SU-DHL-6 (cell line): Measurements from ENCODE around the gene EIF4G1.

ENCODE experiments used
- CTCF ChIP-seq: fragments of 200-600 bp; sonication (generic); IDR thresholded peaks from one replicate; pipeline ENCODE4 v1.5.1; 2017; ENCODE audit warnings: antibody characterized with exemption, mild to moderate bottlenecking, low read length, moderate library complexity; ENCODE audit not compliant: insufficient read depth, poor library complexity, severe bottlenecking
- EZH2phosphoT487 ChIP-seq: fragments of 200-600 bp; sonication (generic), shearing (Covaris generic); conservative IDR thresholded peaks from 2 replicates; pipeline ENCODE4 v1.6.1; 2018; ENCODE audit warnings: mild to moderate bottlenecking, antibody characterized with exemption, low read length, moderate library complexity, mixed read lengths

GRCh38 chr3:184283681-184284080 lies 30.7 kb upstream of the EIF4G1 start:
- no peak for TF ChIP-seq CTCF
- TF ChIP-seq EZH2phosphoT487 = no peak
